IMR-90 (cell line): ENCODE data around the gene ADAMTSL2. TPM values are rescaled to one million over a fixed set of nuclear protein-coding genes. Genes with fewer than 3 reads are reported as not detected.

Experiments used
- ATAC-seq: fragments of 200-7000 bp; cut with Tn5 transposase; 2 replicates; pipeline ENCODE4 v1.9.1; 2020; ENCODE audit warnings: low read depth, mild to moderate bottlenecking, moderate library complexity
- BruUV-seq: library from RNA; stranded (reverse); fragments of 400-500 nt; replicated peaks from 2 replicates; lab custom pipeline; 2021; lab: Mats Ljungman, UMichigan
- CTCF ChIA-PET: fragments of 300-600 bp; formaldehyde crosslinking; extraction: SDS; loops from one replicate; lab custom pipeline; 2021; ENCODE audit warnings: antibody characterized with exemption; lab: Yijun Ruan, JAX
- POLR2A ChIA-PET: fragments of 300-600 bp; sonication (Branson Sonifier 250); formaldehyde crosslinking; loops from one replicate; lab custom pipeline; 2022; ENCODE audit warnings: antibody characterized with exemption; ENCODE audit not compliant: unreplicated experiment; lab: Charles Lee
- DNase-seq: peaks from one replicate; pipeline ENCODE4 v3.0.0; 2013
- H2AFZ ChIP-seq: replicated peaks from 2 replicates; pipeline ENCODE3; 2013; ENCODE audit warnings: low read length, mild to moderate bottlenecking; ENCODE audit not compliant: poor library complexity
- H2AK5ac ChIP-seq: 2 replicates; pipeline ENCODE4 v1.6.1; 2013; ENCODE audit warnings: low read depth, low read length, inconsistent platforms
- H2AK9ac ChIP-seq: replicated peaks from 2 replicates; pipeline ENCODE3; 2013; ENCODE audit warnings: mild to moderate bottlenecking, low read depth, low read length, moderate library complexity; ENCODE audit not compliant: poor library complexity
- H2BK120ac ChIP-seq: 2 replicates; pipeline ENCODE4 v1.6.1; 2013; ENCODE audit warnings: low read depth, low read length, inconsistent platforms
- H2BK15ac ChIP-seq: 3 replicates; pipeline ENCODE4 v1.6.1; 2013; ENCODE audit warnings: low read depth, low read length, inconsistent platforms
- H2BK20ac ChIP-seq: 2 replicates; pipeline ENCODE4 v1.6.1; 2013; ENCODE audit warnings: low read depth, mild to moderate bottlenecking, inconsistent platforms, low read length, moderate library complexity
- H2BK5ac ChIP-seq: 2 replicates; pipeline ENCODE4 v1.6.1; 2013; ENCODE audit warnings: mild to moderate bottlenecking, low read depth, low read length, inconsistent platforms; ENCODE audit not compliant: poor library complexity, severe bottlenecking
- H3K14ac ChIP-seq: replicated peaks from 2 replicates; pipeline ENCODE4 v1.6.1; 2013; ENCODE audit warnings: low read depth, low read length, inconsistent platforms
- H3K18ac ChIP-seq: 2 replicates; pipeline ENCODE4 v1.6.1; 2013; ENCODE audit warnings: low read depth, low read length, control low read depth
- H3K23ac ChIP-seq: 2 replicates; pipeline ENCODE4 v1.6.1; 2013; ENCODE audit warnings: low read depth, low read length, inconsistent platforms
- H3K27ac ChIP-seq: 2 replicates; pipeline ENCODE4 v1.5.1; 2013; ENCODE audit warnings: mild to moderate bottlenecking, control low read depth, low read length; ENCODE audit not compliant: insufficient read depth
- H3K27me3 ChIP-seq: 2 replicates; pipeline ENCODE4 v1.6.1; 2013; ENCODE audit warnings: low read length; ENCODE audit not compliant: control insufficient read depth, insufficient read depth
- H3K36me3 ChIP-seq: 2 replicates; pipeline ENCODE4 v1.6.1; 2013; ENCODE audit warnings: low read length, mixed read lengths; ENCODE audit not compliant: control insufficient read depth, insufficient read depth
- H3K4ac ChIP-seq: 2 replicates; pipeline ENCODE4 v1.6.1; 2013; ENCODE audit warnings: low read depth, low read length, inconsistent platforms
- H3K4me1 ChIP-seq: 2 replicates; pipeline ENCODE4 v1.6.1; 2013; ENCODE audit warnings: low read length, mixed read lengths; ENCODE audit not compliant: control insufficient read depth, insufficient read depth
- H3K4me2 ChIP-seq: 2 replicates; pipeline ENCODE4 v1.6.1; 2013; ENCODE audit warnings: low read depth, mild to moderate bottlenecking, control low read depth, low read length, moderate library complexity
- H3K4me3 ChIP-seq: 2 replicates; pipeline ENCODE4 v1.5.1; 2013; ENCODE audit warnings: low read depth, mild to moderate bottlenecking, control low read depth, low read length, moderate library complexity; ENCODE audit not compliant: insufficient read depth
- H3K56ac ChIP-seq: 2 replicates; pipeline ENCODE4 v1.6.1; 2013; ENCODE audit warnings: low read length, inconsistent platforms; ENCODE audit not compliant: insufficient read depth; ENCODE audit errors: extremely low read depth
- H3K79me1 ChIP-seq, 2 experiments: 2 replicates each; pipeline ENCODE4 v1.6.1; 2013; ENCODE audit warnings: low read length in 2 of 2, inconsistent platforms in 1 of 2, low read depth in 1 of 2
- H3K9ac ChIP-seq: 2 replicates; pipeline ENCODE4 v1.6.1; 2013; ENCODE audit warnings: low read depth, low read length, control low read depth
- H3K9me1 ChIP-seq: 2 replicates; pipeline ENCODE4 v1.6.1; 2013; ENCODE audit warnings: low read length, inconsistent platforms; ENCODE audit not compliant: insufficient read depth
- H3K9me3 ChIP-seq: 2 replicates; pipeline ENCODE4 v1.6.1; 2013; ENCODE audit warnings: low read length; ENCODE audit not compliant: control insufficient read depth, insufficient read depth
- H4K20me1 ChIP-seq: 2 replicates; pipeline ENCODE4 v1.6.1; 2013; ENCODE audit warnings: low read length, inconsistent platforms; ENCODE audit not compliant: insufficient read depth
- H4K5ac ChIP-seq: 2 replicates; pipeline ENCODE4 v1.6.1; 2013; ENCODE audit warnings: mild to moderate bottlenecking, low read depth, low read length, control low read depth
- H4K8ac ChIP-seq, 2 experiments: 2 replicates each; pipeline ENCODE4 v1.6.1; 2013; ENCODE audit warnings: low read depth in 2 of 2, low read length in 2 of 2, control low read depth in 1 of 2, inconsistent platforms in 1 of 2
- H4K91ac ChIP-seq: 2 replicates; pipeline ENCODE4 v1.6.1; 2013; ENCODE audit warnings: low read depth, low read length, inconsistent platforms; ENCODE audit not compliant: insufficient read depth
- BHLHE40 ChIP-seq: fragments of 150-350 bp; IDR thresholded peaks from 2 replicates; pipeline ENCODE4 v1.6.1; 2016; ENCODE audit warnings: mild to moderate bottlenecking, low read depth, low read length
- CEBPB ChIP-seq: IDR thresholded peaks from 2 replicates; pipeline ENCODE4 v1.6.1; 2012; ENCODE audit warnings: low read depth, low read length, improper control_type of control experiment
- CHD1 ChIP-seq: IDR thresholded peaks from 2 replicates; pipeline ENCODE4 v1.6.1; 2012; ENCODE audit warnings: low read depth, low read length, improper control_type of control experiment
- CTCF ChIP-seq: conservative IDR thresholded peaks from 2 replicates; pipeline ENCODE4 v1.5.1; 2012; ENCODE audit warnings: mild to moderate bottlenecking, low read depth, low read length, improper control_type of control experiment
- ELK1 ChIP-seq: fragments of 150-350 bp; IDR thresholded peaks from 2 replicates; pipeline ENCODE4 v1.6.1; 2016; ENCODE audit warnings: low read depth, mild to moderate bottlenecking, low read length, moderate library complexity, borderline replicate concordance
- FOS ChIP-seq: fragments of 150-350 bp; IDR thresholded peaks from 2 replicates; pipeline ENCODE4 v1.6.1; 2016; ENCODE audit warnings: low read depth, low read length
- MAFK ChIP-seq: IDR thresholded peaks from 2 replicates; pipeline ENCODE4 v1.6.1; 2012; ENCODE audit warnings: low read depth, low read length, improper control_type of control experiment
- MAZ ChIP-seq: IDR thresholded peaks from 2 replicates; pipeline ENCODE4 v1.6.1; 2012; ENCODE audit warnings: low read depth, mild to moderate bottlenecking, low read length, improper control_type of control experiment, moderate library complexity, borderline replicate concordance
- MXI1 ChIP-seq: IDR thresholded peaks from 2 replicates; pipeline ENCODE4 v1.6.1; 2012; ENCODE audit warnings: low read depth, mild to moderate bottlenecking, low read length, moderate library complexity, borderline replicate concordance
- NFE2L2 ChIP-seq: fragments of 150-350 bp; IDR thresholded peaks from 2 replicates; pipeline ENCODE4 v1.6.1; 2016; ENCODE audit warnings: low read depth, mild to moderate bottlenecking, low read length
- POLR2A ChIP-seq: IDR thresholded peaks from 2 replicates; pipeline ENCODE4 v1.6.1; 2012; ENCODE audit warnings: mild to moderate bottlenecking, low read depth, low read length
- RAD21 ChIP-seq: IDR thresholded peaks from 2 replicates; pipeline ENCODE4 v1.6.1; 2012; ENCODE audit warnings: low read length, improper control_type of control experiment
- RCOR1 ChIP-seq: IDR thresholded peaks from 2 replicates; pipeline ENCODE4 v1.6.1; 2012; ENCODE audit warnings: mild to moderate bottlenecking, low read length, improper control_type of control experiment; ENCODE audit not compliant: insufficient replicate concordance
- RFX5 ChIP-seq: IDR thresholded peaks from 2 replicates; pipeline ENCODE4 v1.8.0; 2012; ENCODE audit warnings: low read depth, mild to moderate bottlenecking, low read length, moderate library complexity
- SMC3 ChIP-seq: fragments of 150-350 bp; IDR thresholded peaks from 2 replicates; pipeline ENCODE4 v1.6.1; 2016; ENCODE audit warnings: low read depth, mild to moderate bottlenecking, antibody characterized with exemption, low read length, moderate library complexity
- USF2 ChIP-seq: fragments of 150-350 bp; IDR thresholded peaks from 2 replicates; pipeline ENCODE4 v1.6.1; 2017; ENCODE audit warnings: mild to moderate bottlenecking, antibody characterized with exemption, low read length, low read depth
- WGBS, 2 experiments: methylation state at CpG; one replicate each; pipeline versions ENCODE4 v1.1.5 to v1.1.7; 2013; ENCODE audit warnings: missing lambda C conversion rate in 2 of 2; ENCODE audit not compliant: insufficient read length in 1 of 2; ENCODE audit errors: extremely low coverage in 2 of 2; 5-methylcytosine and 5-hydroxymethylcytosine counted together
- dilution Hi-C: fragments of 300-500 bp; cut with HindIII; formaldehyde crosslinking; loops from one replicate; pipeline ENCODE4 v1.14.3; 2018; ENCODE audit warnings: low sequenced_read_pairs; ENCODE audit not compliant: unreplicated experiment
- in situ Hi-C: fragments of 300-500 bp; cut with MboI; formaldehyde crosslinking; loops from 3 replicates; pipeline ENCODE4 v1.14.3; 2019; ENCODE audit warnings: low sequenced_read_pairs, inconsistent platforms, mixed read lengths
- intact Hi-C: fragments of 100-400 bp; cut with micrococcal nuclease; formaldehyde crosslinking; loops from 2 replicates; pipeline ENCODE4 v1.10.0; 2022
- polyA plus RNA-seq, 3 experiments: library from polyadenylated mRNA; depleted of rRNA; stranded (reverse); fragments of >200 nt; gene quantifications; 2 replicates each; pipeline ENCODE4 v1.2.3, GENCODE V29; 2012; ENCODE audit warnings: low replicate concordance in 1 of 3
- total RNA-seq: library from RNA; depleted of rRNA; stranded (reverse); fragments of >200 nt; gene quantifications from 2 replicates; pipeline ENCODE4 v1.2.3, GENCODE V29; 2012

ADAMTSL2 gene
- total and polyA plus RNA-seq, 2 of the 4 experiments (the other 2 are of a cell fraction), result not detected

- H3K79me1 ChIP-seq, result no peaks in the 10 kb centered on the region
- no peak overlapping the region for H4K8ac ChIP-seq
- no TSS peak for BruUV-seq
- no peaks in the 10 kb centered on the region for H4K20me1 ChIP-seq
- ChIA-PET POLR2A (no interaction called here), CTCF (no interaction called here)
- no peak overlapping the region for H3K4me2 ChIP-seq
- WGBS, 2 experiments, result 74% methylated on average over 4 of the region's 14 CpGs; no CpG with 5 or more reads in 1 of the 2 experiments
- no peak overlapping the region for H2BK15ac ChIP-seq
- H2BK20ac ChIP-seq, result no peak overlapping the region
- no peak overlapping the region for H2AFZ ChIP-seq
- intact Hi-C loops (no loop called here), in situ Hi-C loops (no loop called here), dilution Hi-C loops (no loop called here)
- H3K4me1 ChIP-seq, result no peaks in the 10 kb centered on the region
- H3K9ac ChIP-seq, result no peak overlapping the region
- H3K4me3 ChIP-seq, result no peak overlapping the region
- H2BK120ac ChIP-seq, result no peak overlapping the region
- TF ChIP-seq CTCF (no peak), USF2 (no peak), RAD21 (no peak), CHD1 (no peak), MAZ (no peak), BHLHE40 (no peak), MXI1 (no peak), CEBPB (no peak), RFX5 (no peak), NFE2L2 (no peak), RCOR1 (no peak), FOS (no peak), SMC3 (no peak), POLR2A (no peak), MAFK (no peak), ELK1 (no peak)
- no peak overlapping the region for H2AK5ac ChIP-seq
- no peak overlapping the region for H3K4ac ChIP-seq
- peak overlapping the region; percentile 25 for H2AK9ac ChIP-seq
- DNase-seq (no peak), ATAC-seq (no peak)
- H3K23ac ChIP-seq, result no peak overlapping the region
- H3K27me3 ChIP-seq, result peaks cover 49% of the 10 kb centered on the region
- H4K91ac ChIP-seq, result no peak overlapping the region
- H3K36me3 ChIP-seq, result no peaks in the 10 kb centered on the region
- H2BK5ac ChIP-seq, result no peak overlapping the region
- no peaks in the 10 kb centered on the region for H3K9me3 ChIP-seq
- H3K56ac ChIP-seq, result no peak overlapping the region
- no peak overlapping the region for H3K27ac ChIP-seq
- H3K14ac ChIP-seq, result no peak overlapping the region
- no peaks in the 10 kb centered on the region for H3K9me1 ChIP-seq
- no peak overlapping the region for H3K18ac ChIP-seq
- H4K5ac ChIP-seq, result no peak overlapping the region
Measured at GRCh38 chr9:133569121-133569785, 34.7 kb downstream of the ADAMTSL2 start.
